ENCODE data around the gene PPIF.

GRCh38 chr10:79347894-79348639, 798 bp downstream of the PPIF start:
- no peak for TF ChIP-seq CTCF (IDR thresholded peaks at IDR 0.05)
- no peak for TF ChIP-seq EZH2 (IDR thresholded peaks at IDR 0.05)

Measured in neural progenitor cell (in vitro differentiated cells).